Measurements from ENCODE around the gene NELL2. TPM values are rescaled to one million over a fixed set of nuclear protein-coding genes. Genes with fewer than 3 reads are reported as not detected.
A peak's percentile ranks its signal among the peaks of the same experiment; 100 is the strongest.

NELL2 gene
- 1.9 and 4.3 TPM in 2 replicates for total RNA-seq (2013; cell fraction: nucleolus; rRNA removed)
- 1.7 and 1.9 TPM in 2 replicates for total RNA-seq (2014; rRNA removed)
- total RNA-seq (2014; rRNA removed; fragmentation: Illumina TruSeq; extraction: Trizol) = 0.58 and 0.88 TPM in 2 replicates
- 0.85 and 1.3 TPM in 2 replicates for total RNA-seq (2021)
- not detected for polyA plus RNA-seq (2011; ENCODE audit: low read depth)
- polyA plus RNA-seq (2011; rRNA removed) = 0.67 and 0.94 TPM in 2 replicates
- 0.36 and 0.50 TPM in 2 replicates for polyA plus RNA-seq (2011; cell fraction: cytosol; rRNA removed)
- polyA plus RNA-seq (2011; cell fraction: nucleus; rRNA removed) = 0.42 and 0.57 TPM in 2 replicates
- polyA plus RNA-seq (2012) = 0.17 TPM in 1 of 2 replicates, not detected in the other
- polyA plus RNA-seq (2014; fragmentation: Illumina TruSeq; extraction: Trizol) = 0.87 and 1.4 TPM in 2 replicates
- polyA plus RNA-seq (2014; fragmentation: Nextera tagmentation; extraction: Ambion mirVana) = under 1 TPM; 0.27 to 0.56 TPM
- polyA plus RNA-seq (2014; rRNA removed) = 0.85 and 2.3 TPM in 2 replicates
- polyA plus RNA-seq (2016; fragmentation: Nextera tagmentation; extraction: Ambion mirVana) = 1 to 10 TPM in 1 of 2 experiments, under 1 TPM in 1; 0.47 to 1.1 TPM
- polyA minus RNA-seq (2011; rRNA and poly(A)+ RNA removed) = 1.2 and 2.8 TPM in 2 replicates
- polyA minus RNA-seq (2011; cell fraction: cytosol; rRNA and poly(A)+ RNA removed) = not detected in 2 replicates
- polyA minus RNA-seq (2011; cell fraction: nucleus; rRNA and poly(A)+ RNA removed) = 1.1 and 1.5 TPM in 2 replicates
- Bru-seq, nascent RNA = percentile 5 among the genes with signal in this experiment
- BruChase-seq, experiment 1, labeled RNA remaining after a 6-hour chase = percentile 1 among the genes with signal in this experiment
- percentile 2 among the genes with signal in this experiment for BruChase-seq, experiment 2, labeled RNA remaining after a 2-hour chase
- long read RNA-seq, experiment 1 = 0 reads
- long read RNA-seq, experiment 2, partial matches to known transcripts = 0 of 1 reads
- long read RNA-seq, experiment 2, other reads (novel, unspliced or antisense) = 1 of 1 reads

DNA sequence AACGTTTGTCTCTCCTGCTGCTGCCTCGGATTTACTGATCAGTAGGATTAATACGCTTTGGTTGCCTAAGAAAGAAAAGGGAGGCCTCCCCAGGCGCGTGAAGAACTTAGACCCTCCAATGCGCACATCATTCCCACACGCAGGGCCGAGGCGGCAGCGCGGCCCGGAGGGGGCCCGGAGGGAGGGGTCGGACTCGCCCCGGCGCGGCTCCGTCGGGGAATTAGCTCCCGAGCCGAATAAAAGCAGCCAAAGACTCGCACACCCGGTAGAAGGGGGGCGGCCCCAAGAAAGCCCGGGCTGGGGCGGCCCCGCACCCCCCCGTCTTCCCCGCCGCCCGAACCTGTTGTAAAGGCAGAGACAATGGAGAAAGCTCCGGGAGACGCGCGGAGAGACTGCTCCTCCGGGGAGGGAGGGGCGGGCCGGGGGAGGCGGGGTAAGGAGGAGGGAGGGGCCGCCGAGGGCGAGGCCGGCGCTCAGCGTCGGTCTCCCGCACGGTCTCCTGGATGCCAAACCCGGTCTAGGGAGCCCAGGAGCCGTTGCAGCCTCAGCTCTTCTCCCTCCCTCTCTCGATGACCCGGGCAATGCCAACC is at the start of gene NELL2:
Gene NELL2, minus strand, starts transcription at position 362 of the 590 bp plus-strand sequence. CDS start 446 bp downstream, outside the sequence.
- ChIA-PET POLR2A (no interaction called here), SMC1A (ENCODE audit: uncharacterized antibody, unreplicated experiment) (interaction anchor here (1.0 kb wide), 1 partner anchor 65 kb away, joined by 3 read pairs; no protein-coding TSS in a partner anchor), CTCF (no interaction called here), RAD21 (ENCODE audit: unreplicated experiment) (interaction anchor here (0.7 kb wide), 1 partner anchor 116 kb away, joined by 3 read pairs; no protein-coding TSS in a partner anchor)
- no peaks in the 10 kb centered on the region for H3K9me3 ChIP-seq (replicated peaks; ENCODE audit: control insufficient read depth, insufficient read depth, low read length)
- ATAC-seq = peak; percentile 72
- peak within 1 kb of the TSS; percentile 64 for H2AFZ ChIP-seq (ENCODE audit: control insufficient read depth, low read depth, low read length)
- in situ Hi-C loops (cut with MboI) (no loop called here), intact Hi-C loops (cut with micrococcal nuclease; ENCODE audit: unreplicated experiment) (no loop called here)
- peak within 1 kb of the TSS; percentile 81 for H3K4me2 ChIP-seq (ENCODE audit: control insufficient read depth, insufficient read depth)
- peaks cover 6 to 23% of the 10 kb centered on the region in 2 experiments for H3K27me3 ChIP-seq (replicated peaks in 1 of 2; ENCODE audit: control insufficient read depth in 2 of 2, insufficient read depth in 2 of 2, low read length in 1 of 2)
- no peak for DNase-seq (ENCODE audit: low read depth, low spot score)
- H4K20me1 ChIP-seq (ENCODE audit: control insufficient read depth, insufficient read depth) = no peaks in the 10 kb centered on the region
- BruUV-seq (replicated peaks) = no TSS peak
- 1% methylated on average over 28 of the region's 53 CpGs for WGBS (ENCODE audit: insufficient coverage, insufficient replicate concordance, low lambda C conversion rate, missing lambda C conversion rate)
- H3K4me3 ChIP-seq = peak within 1 kb of the TSS; percentile 60; the same call in 1 of the 2 replicates
- no peaks in the 10 kb centered on the region for H3K79me2 ChIP-seq (ENCODE audit: control insufficient read depth, insufficient read depth, low read length)
- H3K36me3 ChIP-seq (ENCODE audit: control insufficient read depth in 2 of 2, insufficient read depth in 2 of 2, low read length in 1 of 2) = no peaks in the 10 kb centered on the region
- no peak within 1 kb of the TSS for H3K27ac ChIP-seq (ENCODE audit: control insufficient read depth, insufficient read depth)
- H3K9ac ChIP-seq (ENCODE audit: control insufficient read depth, insufficient read depth, low read length) = no peak within 1 kb of the TSS
- no peak for FAIRE-seq
- peaks cover 3% of the 10 kb centered on the region; the same call in 1 of the 2 replicates for H3K4me1 ChIP-seq (ENCODE audit: control insufficient read depth, insufficient read depth, low read length)
- TF ChIP-seq NR2C1 (IDR thresholded peaks at IDR 0.05) = no peak
- TF ChIP-seq SIX5 (IDR thresholded peaks at IDR 0.05; ENCODE audit: low read depth, low read length, severe bottlenecking) = no peak
- no peak for TF ChIP-seq JUNB (IDR thresholded peaks at IDR 0.05)
- TF ChIP-seq ZSCAN29 (IDR thresholded peaks at IDR 0.05) = no peak
- TF ChIP-seq, protein P1, sequence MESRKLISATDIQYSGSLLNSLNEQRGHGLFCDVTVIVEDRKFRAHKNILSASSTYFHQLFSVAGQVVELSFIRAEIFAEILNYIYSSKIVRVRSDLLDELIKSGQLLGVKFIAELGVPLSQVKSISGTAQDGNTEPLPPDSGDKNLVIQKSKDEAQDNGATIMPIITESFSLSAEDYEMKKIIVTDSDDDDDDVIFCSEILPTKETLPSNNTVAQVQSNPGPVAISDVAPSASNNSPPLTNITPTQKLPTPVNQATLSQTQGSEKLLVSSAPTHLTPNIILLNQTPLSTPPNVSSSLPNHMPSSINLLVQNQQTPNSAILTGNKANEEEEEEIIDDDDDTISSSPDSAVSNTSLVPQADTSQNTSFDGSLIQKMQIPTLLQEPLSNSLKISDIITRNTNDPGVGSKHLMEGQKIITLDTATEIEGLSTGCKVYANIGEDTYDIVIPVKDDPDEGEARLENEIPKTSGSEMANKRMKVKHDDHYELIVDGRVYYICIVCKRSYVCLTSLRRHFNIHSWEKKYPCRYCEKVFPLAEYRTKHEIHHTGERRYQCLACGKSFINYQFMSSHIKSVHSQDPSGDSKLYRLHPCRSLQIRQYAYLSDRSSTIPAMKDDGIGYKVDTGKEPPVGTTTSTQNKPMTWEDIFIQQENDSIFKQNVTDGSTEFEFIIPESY (IDR thresholded peaks at IDR 0.05) = no peak
- TF ChIP-seq, protein P2, sequence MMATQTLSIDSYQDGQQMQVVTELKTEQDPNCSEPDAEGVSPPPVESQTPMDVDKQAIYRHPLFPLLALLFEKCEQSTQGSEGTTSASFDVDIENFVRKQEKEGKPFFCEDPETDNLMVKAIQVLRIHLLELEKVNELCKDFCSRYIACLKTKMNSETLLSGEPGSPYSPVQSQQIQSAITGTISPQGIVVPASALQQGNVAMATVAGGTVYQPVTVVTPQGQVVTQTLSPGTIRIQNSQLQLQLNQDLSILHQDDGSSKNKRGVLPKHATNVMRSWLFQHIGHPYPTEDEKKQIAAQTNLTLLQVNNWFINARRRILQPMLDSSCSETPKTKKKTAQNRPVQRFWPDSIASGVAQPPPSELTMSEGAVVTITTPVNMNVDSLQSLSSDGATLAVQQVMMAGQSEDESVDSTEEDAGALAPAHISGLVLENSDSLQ (IDR thresholded peaks at IDR 0.05) = no peak
- TF ChIP-seq, protein P3, sequence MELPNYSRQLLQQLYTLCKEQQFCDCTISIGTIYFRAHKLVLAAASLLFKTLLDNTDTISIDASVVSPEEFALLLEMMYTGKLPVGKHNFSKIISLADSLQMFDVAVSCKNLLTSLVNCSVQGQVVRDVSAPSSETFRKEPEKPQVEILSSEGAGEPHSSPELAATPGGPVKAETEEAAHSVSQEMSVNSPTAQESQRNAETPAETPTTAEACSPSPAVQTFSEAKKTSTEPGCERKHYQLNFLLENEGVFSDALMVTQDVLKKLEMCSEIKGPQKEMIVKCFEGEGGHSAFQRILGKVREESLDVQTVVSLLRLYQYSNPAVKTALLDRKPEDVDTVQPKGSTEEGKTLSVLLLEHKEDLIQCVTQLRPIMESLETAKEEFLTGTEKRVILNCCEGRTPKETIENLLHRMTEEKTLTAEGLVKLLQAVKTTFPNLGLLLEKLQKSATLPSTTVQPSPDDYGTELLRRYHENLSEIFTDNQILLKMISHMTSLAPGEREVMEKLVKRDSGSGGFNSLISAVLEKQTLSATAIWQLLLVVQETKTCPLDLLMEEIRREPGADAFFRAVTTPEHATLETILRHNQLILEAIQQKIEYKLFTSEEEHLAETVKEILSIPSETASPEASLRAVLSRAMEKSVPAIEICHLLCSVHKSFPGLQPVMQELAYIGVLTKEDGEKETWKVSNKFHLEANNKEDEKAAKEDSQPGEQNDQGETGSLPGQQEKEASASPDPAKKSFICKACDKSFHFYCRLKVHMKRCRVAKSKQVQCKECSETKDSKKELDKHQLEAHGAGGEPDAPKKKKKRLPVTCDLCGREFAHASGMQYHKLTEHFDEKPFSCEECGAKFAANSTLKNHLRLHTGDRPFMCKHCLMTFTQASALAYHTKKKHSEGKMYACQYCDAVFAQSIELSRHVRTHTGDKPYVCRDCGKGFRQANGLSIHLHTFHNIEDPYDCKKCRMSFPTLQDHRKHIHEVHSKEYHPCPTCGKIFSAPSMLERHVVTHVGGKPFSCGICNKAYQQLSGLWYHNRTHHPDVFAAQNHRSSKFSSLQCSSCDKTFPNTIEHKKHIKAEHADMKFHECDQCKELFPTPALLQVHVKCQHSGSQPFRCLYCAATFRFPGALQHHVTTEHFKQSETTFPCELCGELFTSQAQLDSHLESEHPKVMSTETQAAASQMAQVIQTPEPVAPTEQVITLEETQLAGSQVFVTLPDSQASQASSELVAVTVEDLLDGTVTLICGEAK (IDR thresholded peaks at IDR 0.05; ENCODE audit: borderline replicate concordance) = no peak
- TF ChIP-seq TARDBP (IDR thresholded peaks at IDR 0.05; ENCODE audit: borderline replicate concordance) = no peak
- no peak for TF ChIP-seq SPI1 (IDR thresholded peaks at IDR 0.05; ENCODE audit: borderline replicate concordance, insufficient read depth, low read depth, low read length)
- no peak for TF ChIP-seq CHD1 (IDR thresholded peaks at IDR 0.05; ENCODE audit: low read depth, low read length)
- TF ChIP-seq IKZF1 (conservative IDR thresholded peaks at IDR 0.05) = no peak
- TF ChIP-seq ASH2L (IDR thresholded peaks at IDR 0.05; ENCODE audit: borderline replicate concordance, low read depth) = no peak
- TF ChIP-seq, protein P4, sequence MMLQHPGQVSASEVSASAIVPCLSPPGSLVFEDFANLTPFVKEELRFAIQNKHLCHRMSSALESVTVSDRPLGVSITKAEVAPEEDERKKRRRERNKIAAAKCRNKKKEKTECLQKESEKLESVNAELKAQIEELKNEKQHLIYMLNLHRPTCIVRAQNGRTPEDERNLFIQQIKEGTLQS (IDR thresholded peaks at IDR 0.05; ENCODE audit: borderline replicate concordance, extremely low read depth, low read depth, low read length) = no peak
